Progenitor cell of endocrine pancreas (in vitro differentiated cells): Measurements from ENCODE around the gene NTF3. TPM values are rescaled to one million over a fixed set of nuclear protein-coding genes. Genes with fewer than 3 reads are reported as not detected.

Experiments used
- DNase-seq: peaks from one replicate; pipeline ENCODE4 v3.0.0; 2021; ENCODE audit warnings: low spot score; ENCODE audit not compliant: unreplicated experiment
- H3K27ac Mint-ChIP-seq: 2 replicates; pipeline ENCODE4 v1.8.0; 2021; ENCODE audit warnings: mild to moderate bottlenecking, moderate library complexity, mixed read lengths
- H3K27me3 Mint-ChIP-seq: 2 replicates; pipeline ENCODE4 v1.8.0; 2021; ENCODE audit warnings: mixed read lengths
- H3K36me3 Mint-ChIP-seq: 2 replicates; pipeline ENCODE4 v1.8.0; 2022; ENCODE audit warnings: mixed read lengths; ENCODE audit not compliant: insufficient read depth
- H3K4me1 Mint-ChIP-seq: 2 replicates; pipeline ENCODE4 v1.8.0; 2021; ENCODE audit warnings: low read depth, mixed read lengths
- H3K4me3 Mint-ChIP-seq: 2 replicates; pipeline ENCODE4 v1.8.0; 2021; ENCODE audit warnings: low read depth, mild to moderate bottlenecking, moderate library complexity, mixed read lengths
- H3K9me3 Mint-ChIP-seq: 2 replicates; pipeline ENCODE4 v1.8.0; 2021; ENCODE audit warnings: low read depth, mixed read lengths
- total RNA-seq: library from RNA; stranded (reverse); gene quantifications from 2 replicates; pipeline ENCODE4 v1.2.1, GENCODE V29; 2021
- TF ChIP-seq, protein P1 (sequence below): fragments of 200-600 bp; sonication (generic); IDR thresholded peaks from one replicate; pipeline ENCODE4 v1.5.0; 2021; ENCODE audit warnings: antibody characterized with exemption, mild to moderate bottlenecking; ENCODE audit not compliant: unreplicated experiment

Gene NTF3
- total RNA-seq, 1 donor from 2014 or later, result 1.2 TPM

DNA sequence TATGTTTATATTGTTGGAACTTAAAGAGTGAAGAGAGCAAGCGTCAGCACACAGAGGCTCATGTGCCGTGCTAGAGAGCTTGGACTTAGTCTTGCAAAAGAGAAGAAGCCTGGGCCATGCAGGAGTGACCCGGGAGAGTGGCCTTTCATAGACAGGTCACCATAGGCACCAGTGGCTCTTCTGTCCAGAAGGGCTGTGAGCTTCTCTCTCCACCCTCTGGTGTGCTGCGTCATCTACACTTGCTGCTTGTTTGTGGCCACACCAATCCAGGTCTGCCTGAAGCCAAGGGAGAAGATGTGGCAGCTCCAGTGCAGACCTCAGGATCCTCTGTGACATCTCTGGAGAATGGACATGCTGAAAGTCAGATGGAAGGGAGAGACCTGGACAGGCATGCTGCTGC is 74.4 kb downstream of the NTF3 start:
- H3K27ac Mint-ChIP-seq, result no peak overlapping the region
- no peaks in the 10 kb centered on the region for H3K36me3 Mint-ChIP-seq
- no peak overlapping the region for H3K4me3 Mint-ChIP-seq
- H3K27me3 Mint-ChIP-seq, result peaks cover 59% of the 10 kb centered on the region
- TF ChIP-seq, protein P1, sequence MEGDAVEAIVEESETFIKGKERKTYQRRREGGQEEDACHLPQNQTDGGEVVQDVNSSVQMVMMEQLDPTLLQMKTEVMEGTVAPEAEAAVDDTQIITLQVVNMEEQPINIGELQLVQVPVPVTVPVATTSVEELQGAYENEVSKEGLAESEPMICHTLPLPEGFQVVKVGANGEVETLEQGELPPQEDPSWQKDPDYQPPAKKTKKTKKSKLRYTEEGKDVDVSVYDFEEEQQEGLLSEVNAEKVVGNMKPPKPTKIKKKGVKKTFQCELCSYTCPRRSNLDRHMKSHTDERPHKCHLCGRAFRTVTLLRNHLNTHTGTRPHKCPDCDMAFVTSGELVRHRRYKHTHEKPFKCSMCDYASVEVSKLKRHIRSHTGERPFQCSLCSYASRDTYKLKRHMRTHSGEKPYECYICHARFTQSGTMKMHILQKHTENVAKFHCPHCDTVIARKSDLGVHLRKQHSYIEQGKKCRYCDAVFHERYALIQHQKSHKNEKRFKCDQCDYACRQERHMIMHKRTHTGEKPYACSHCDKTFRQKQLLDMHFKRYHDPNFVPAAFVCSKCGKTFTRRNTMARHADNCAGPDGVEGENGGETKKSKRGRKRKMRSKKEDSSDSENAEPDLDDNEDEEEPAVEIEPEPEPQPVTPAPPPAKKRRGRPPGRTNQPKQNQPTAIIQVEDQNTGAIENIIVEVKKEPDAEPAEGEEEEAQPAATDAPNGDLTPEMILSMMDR, result no peak
- peaks cover 5% of the 10 kb centered on the region for H3K4me1 Mint-ChIP-seq
- peak; percentile 6 for DNase-seq
- H3K9me3 Mint-ChIP-seq, result no peaks in the 10 kb centered on the region

DNA sequence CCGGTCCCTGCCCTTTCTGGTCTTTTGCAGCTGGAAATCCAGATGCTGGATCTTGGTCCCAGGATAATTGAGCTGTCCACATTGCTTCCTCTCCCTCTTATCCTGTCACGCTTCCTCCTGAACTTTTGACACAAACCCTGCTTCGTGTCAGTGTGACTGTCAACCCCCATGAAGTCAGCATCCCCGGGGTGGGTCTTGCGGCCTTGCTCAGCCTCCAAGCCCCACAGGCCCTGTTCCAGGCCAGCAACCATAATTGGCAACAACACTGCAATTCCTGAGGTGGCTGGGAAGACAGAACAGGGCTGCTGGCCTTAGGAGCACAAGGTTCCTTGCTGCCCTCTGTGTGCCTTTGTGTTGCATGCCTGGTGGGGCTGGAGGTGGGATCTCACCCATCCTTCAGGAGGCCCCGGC is 74.9 kb downstream of the NTF3 start:
- no peak overlapping the region for H3K4me3 Mint-ChIP-seq
- H3K27ac Mint-ChIP-seq, result no peak overlapping the region
- peak; percentile 8 for DNase-seq
- no peaks in the 10 kb centered on the region for H3K9me3 Mint-ChIP-seq
- peaks cover 5% of the 10 kb centered on the region for H3K4me1 Mint-ChIP-seq
- no peaks in the 10 kb centered on the region for H3K36me3 Mint-ChIP-seq
- peaks cover 59% of the 10 kb centered on the region for H3K27me3 Mint-ChIP-seq
- TF ChIP-seq, protein P1, result no peak

DNA sequence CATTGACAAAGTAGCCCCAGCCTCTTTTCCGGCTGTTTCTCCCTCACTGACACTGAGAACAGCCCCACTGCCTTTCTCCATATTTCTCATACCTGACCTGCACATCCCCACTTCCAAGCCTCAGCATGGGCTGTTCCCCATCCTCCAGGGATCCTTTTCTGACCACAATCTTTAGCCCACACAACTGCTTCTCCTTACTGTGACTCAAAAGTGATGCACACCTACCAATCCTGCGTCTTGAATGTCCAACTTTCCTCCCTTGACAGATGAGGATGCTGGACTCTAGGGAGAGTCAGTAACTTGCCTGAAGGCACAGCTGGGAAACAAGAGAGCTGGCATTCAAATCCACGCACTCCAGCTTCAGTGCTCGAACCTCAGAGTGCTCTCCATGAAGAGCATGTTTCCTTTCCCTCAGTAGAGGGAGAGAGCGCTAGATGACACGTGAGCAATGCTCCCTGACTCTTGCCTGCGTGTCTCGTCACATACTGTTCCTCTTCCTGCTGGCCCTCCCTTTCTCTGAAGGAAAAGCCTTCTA is 75.6 kb downstream of the NTF3 start:
- no peaks in the 10 kb centered on the region for H3K9me3 Mint-ChIP-seq
- TF ChIP-seq, protein P1, result no peak
- H3K27ac Mint-ChIP-seq, result no peak overlapping the region
- H3K27me3 Mint-ChIP-seq, result peaks cover 57% of the 10 kb centered on the region
- H3K4me3 Mint-ChIP-seq, result no peak overlapping the region
- H3K4me1 Mint-ChIP-seq, result peaks cover 5% of the 10 kb centered on the region
- no peaks in the 10 kb centered on the region for H3K36me3 Mint-ChIP-seq
- DNase-seq, result peak; percentile 6

DNA sequence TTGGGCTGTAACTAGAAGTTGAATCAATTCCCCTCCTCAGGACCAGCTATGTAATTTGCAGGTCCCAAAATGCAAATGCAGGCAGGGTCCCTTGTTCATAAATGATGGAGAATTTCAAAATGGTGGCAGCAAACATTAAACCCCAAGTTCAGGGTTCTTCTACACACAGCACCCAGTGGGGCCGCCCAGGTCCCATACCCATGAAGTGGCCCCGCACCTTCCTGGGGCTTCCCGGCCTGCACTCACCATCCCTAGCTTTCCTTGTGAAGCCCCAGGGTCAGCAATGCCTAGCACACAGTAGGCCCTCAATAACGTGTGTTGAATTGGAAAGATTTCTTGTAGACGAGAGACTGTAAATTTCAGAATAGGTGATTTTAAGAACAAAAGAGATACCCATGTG is 76.0 kb downstream of the NTF3 start:
- no peak overlapping the region for H3K4me3 Mint-ChIP-seq
- H3K4me1 Mint-ChIP-seq, result peaks cover 6% of the 10 kb centered on the region
- H3K36me3 Mint-ChIP-seq, result no peaks in the 10 kb centered on the region
- H3K9me3 Mint-ChIP-seq, result no peaks in the 10 kb centered on the region
- H3K27ac Mint-ChIP-seq, result no peak overlapping the region
- TF ChIP-seq, protein P1, result no peak
- peaks cover 57% of the 10 kb centered on the region for H3K27me3 Mint-ChIP-seq
- no peak for DNase-seq

DNA sequence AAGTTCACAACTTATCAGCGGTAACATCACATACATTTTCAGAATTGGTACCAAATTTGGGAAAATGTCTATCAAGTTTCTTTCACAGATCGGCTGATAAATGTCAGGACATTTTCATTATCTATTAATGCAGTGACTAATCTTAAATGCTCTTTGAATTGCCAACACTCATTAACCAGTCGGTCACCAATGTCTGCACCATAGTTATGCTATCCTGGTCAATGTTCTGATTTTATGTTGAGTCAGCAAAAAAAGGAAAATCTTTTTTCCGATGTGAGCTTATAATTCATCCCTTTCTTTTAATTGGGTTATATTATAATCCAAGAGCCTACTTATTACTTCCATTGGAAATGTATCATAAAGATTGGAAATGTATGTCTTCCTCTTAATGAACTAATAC is 77.2 kb downstream of the NTF3 start:
- Mint-ChIP-seq H3K27ac (no peak overlapping the region), H3K27me3 (peaks cover 60% of the 10 kb centered on the region)
- no peak for DNase-seq

More for the DNA sequence above, 77.2 kb downstream of the NTF3 start:
- Mint-ChIP-seq H3K4me1 (peaks cover 1% of the 10 kb centered on the region), H3K9me3 (no peaks in the 10 kb centered on the region), H3K4me3 (no peak overlapping the region), H3K36me3 (no peaks in the 10 kb centered on the region)
- TF ChIP-seq, protein P1, result no peak
